Fibroblast of pulmonary artery (primary cell): ENCODE data around the gene LDLRAD4.

ENCODE experiments used
- DNase-seq: peaks from one replicate; pipeline ENCODE4 v3.0.0-alpha.2; 2010; ENCODE audit warnings: low read depth
- H3K4me3 ChIP-seq: replicated peaks from 2 replicates; pipeline ENCODE4 v1.5.1; 2011; ENCODE audit warnings: low read depth, mild to moderate bottlenecking, control low read depth, low read length, moderate library complexity
- CTCF ChIP-seq: IDR thresholded peaks from 2 replicates; pipeline ENCODE4 v1.5.1; 2011; ENCODE audit warnings: mild to moderate bottlenecking, control low read depth, low read length, inconsistent platforms; ENCODE audit errors: missing control alignments

Gene LDLRAD4

GRCh38 chr18:13446024-13446423 is 227.5 kb downstream of the LDLRAD4 start:
- no peak for TF ChIP-seq CTCF
- H3K4me3 ChIP-seq = no peak overlapping the region
- DNase-seq = no peak

- H3K4me3 ChIP-seq = no peak overlapping the region
- no peak for DNase-seq
- no peak for TF ChIP-seq CTCF
These were observed 228.3 kb downstream of the LDLRAD4 start for GRCh38 chr18:13446610-13447461.

GRCh38 chr18:13447621-13448334 is 229.2 kb downstream of the LDLRAD4 start:
- no peak for TF ChIP-seq CTCF
- DNase-seq = peak; percentile 51
- H3K4me3 ChIP-seq = no peak overlapping the region

GRCh38 chr18:13448335-13448795 is 229.8 kb downstream of the LDLRAD4 start:
- TF ChIP-seq CTCF = no peak
- DNase-seq = no peak
- no peak overlapping the region for H3K4me3 ChIP-seq

GRCh38 chr18:13449651-13450050 is 231.1 kb downstream of the LDLRAD4 start:
- no peak for DNase-seq
- no peak overlapping the region for H3K4me3 ChIP-seq
- TF ChIP-seq CTCF = no peak

- no peak overlapping the region for H3K4me3 ChIP-seq
- DNase-seq = no peak
- no peak for TF ChIP-seq CTCF
These were observed 232.0 kb downstream of the LDLRAD4 start for GRCh38 chr18:13450289-13451212.
